Measurements from ENCODE around the gene R3HCC1L. TPM values are rescaled to one million over a fixed set of nuclear protein-coding genes. Genes with fewer than 3 reads are reported as not detected.

R3HCC1L gene
- total RNA-seq, 4 donors from 2014 or later: 9.0 to 11.6 (median 9.9) TPM

- intact Hi-C loops (cut with DNase I): no loop called here
- H3K27me3 ChIP-seq: peaks cover 0 to 62% (median 0%) of the 10 kb centered on the region in 4 donors
- WGBS: 97% methylated on average over 3 of the region's 3 CpGs
Observed at GRCh38 chr10:98090822-98091221, 43.6 kb upstream of the R3HCC1L start.

DNA sequence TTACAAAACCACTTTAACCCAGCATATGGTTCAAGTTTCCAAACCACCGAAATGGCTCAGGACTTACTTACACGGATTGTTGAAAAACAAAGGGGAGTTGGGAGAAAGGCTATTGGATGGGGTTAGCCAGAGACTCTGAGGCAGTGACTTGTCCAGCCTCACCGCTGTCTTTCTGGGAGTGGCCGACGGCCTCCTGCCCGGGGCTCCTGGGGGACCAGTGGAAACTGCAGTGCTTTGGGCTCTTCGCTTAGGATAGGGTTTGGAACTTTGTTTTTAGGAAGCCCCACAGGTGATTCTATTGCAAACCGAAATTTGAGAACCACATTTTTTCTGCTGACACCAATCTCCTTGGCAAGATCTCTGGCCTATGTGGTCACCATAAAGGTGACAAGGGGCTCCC is 38.1 kb upstream of the R3HCC1L start:
- Histone ChIP-seq H3K4me3 (no peak overlapping the region), H3K4me1 (no peaks in the 10 kb centered on the region), H3K9me3 (no peaks in the 10 kb centered on the region), H3K36me3 (no peaks in the 10 kb centered on the region), H3K27me3 (peaks cover 0 to 26% (median 0%) of the 10 kb centered on the region in 4 donors), H3K27ac (replicated peaks in 1 of 4) (no peak overlapping the region)
- DNase-seq (ENCODE audit: extremely low spot score): no peak
- 80% methylated on average over 8 of the region's 8 CpGs for WGBS
- TF ChIP-seq POLR2AphosphoS5 (IDR thresholded peaks at IDR 0.05): no peak
- TF ChIP-seq EP300 (IDR thresholded peaks at IDR 0.05): no peak
- TF ChIP-seq, protein P1, sequence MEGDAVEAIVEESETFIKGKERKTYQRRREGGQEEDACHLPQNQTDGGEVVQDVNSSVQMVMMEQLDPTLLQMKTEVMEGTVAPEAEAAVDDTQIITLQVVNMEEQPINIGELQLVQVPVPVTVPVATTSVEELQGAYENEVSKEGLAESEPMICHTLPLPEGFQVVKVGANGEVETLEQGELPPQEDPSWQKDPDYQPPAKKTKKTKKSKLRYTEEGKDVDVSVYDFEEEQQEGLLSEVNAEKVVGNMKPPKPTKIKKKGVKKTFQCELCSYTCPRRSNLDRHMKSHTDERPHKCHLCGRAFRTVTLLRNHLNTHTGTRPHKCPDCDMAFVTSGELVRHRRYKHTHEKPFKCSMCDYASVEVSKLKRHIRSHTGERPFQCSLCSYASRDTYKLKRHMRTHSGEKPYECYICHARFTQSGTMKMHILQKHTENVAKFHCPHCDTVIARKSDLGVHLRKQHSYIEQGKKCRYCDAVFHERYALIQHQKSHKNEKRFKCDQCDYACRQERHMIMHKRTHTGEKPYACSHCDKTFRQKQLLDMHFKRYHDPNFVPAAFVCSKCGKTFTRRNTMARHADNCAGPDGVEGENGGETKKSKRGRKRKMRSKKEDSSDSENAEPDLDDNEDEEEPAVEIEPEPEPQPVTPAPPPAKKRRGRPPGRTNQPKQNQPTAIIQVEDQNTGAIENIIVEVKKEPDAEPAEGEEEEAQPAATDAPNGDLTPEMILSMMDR (IDR thresholded peaks at IDR 0.05): no peak
- TF ChIP-seq POLR2A (IDR thresholded peaks at IDR 0.05; ENCODE audit: low read depth): no peak
- intact Hi-C loops (cut with DNase I): no loop called here

More at GRCh38 chr10:98090822-98091221, 43.6 kb upstream of the R3HCC1L start:
- Histone ChIP-seq H3K9me3 (no peaks in the 10 kb centered on the region), H3K27ac (replicated peaks in 1 of 4) (no peak overlapping the region), H3K4me1 (no peaks in the 10 kb centered on the region), H3K36me3 (no peaks in the 10 kb centered on the region), H3K4me3 (no peak overlapping the region)
- TF ChIP-seq POLR2A (IDR thresholded peaks at IDR 0.05; ENCODE audit: low read depth) (no peak), POLR2AphosphoS5 (IDR thresholded peaks at IDR 0.05) (no peak), EP300 (IDR thresholded peaks at IDR 0.05) (no peak)
- TF ChIP-seq, protein P1 (IDR thresholded peaks at IDR 0.05): no peak
- no peak for DNase-seq (ENCODE audit: extremely low spot score)

- H3K27me3 ChIP-seq: peaks cover 0 to 25% (median 0%) of the 10 kb centered on the region in 4 donors
- H3K27ac ChIP-seq (replicated peaks in 1 of 4): no peak overlapping the region
- no peaks in the 10 kb centered on the region for H3K4me1 ChIP-seq
- no peaks in the 10 kb centered on the region for H3K9me3 ChIP-seq
- 75% methylated on average over 10 of the region's 10 CpGs for WGBS
- TF ChIP-seq, protein P1 (IDR thresholded peaks at IDR 0.05): no peak
- TF ChIP-seq EP300 (IDR thresholded peaks at IDR 0.05) (no peak), POLR2AphosphoS5 (IDR thresholded peaks at IDR 0.05) (no peak), POLR2A (IDR thresholded peaks at IDR 0.05; ENCODE audit: low read depth) (no peak)
- H3K36me3 ChIP-seq: no peaks in the 10 kb centered on the region
- intact Hi-C loops (cut with DNase I): no loop called here
- no peak overlapping the region for H3K4me3 ChIP-seq
- no peak for DNase-seq (ENCODE audit: extremely low spot score)
Observed at GRCh38 chr10:98096731-98097130, 37.7 kb upstream of the R3HCC1L start.

DNA sequence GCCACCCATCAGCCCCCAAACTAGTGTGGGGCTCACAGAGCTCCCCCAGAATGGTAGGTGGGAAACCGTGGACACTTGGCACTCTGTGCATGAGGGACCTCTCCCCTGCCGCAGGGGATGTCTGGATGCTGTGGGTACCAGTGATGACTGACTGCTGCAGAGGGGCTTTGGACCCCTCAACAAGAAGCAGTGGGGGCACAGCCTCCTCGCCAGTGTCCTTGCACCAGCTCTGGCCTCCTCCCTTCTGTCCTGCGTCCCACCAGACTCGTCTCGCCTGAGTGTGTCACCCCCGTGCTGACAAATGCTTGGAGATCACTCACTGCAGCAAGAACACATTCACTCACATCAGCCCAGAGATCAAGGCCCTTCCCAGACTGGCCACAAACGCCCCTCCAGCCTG is 37.3 kb upstream of the R3HCC1L start:
- no peak overlapping the region for H3K4me3 ChIP-seq
- H3K27me3 ChIP-seq: peaks cover 0 to 21% (median 0%) of the 10 kb centered on the region in 4 donors
- H3K36me3 ChIP-seq: no peaks in the 10 kb centered on the region
- no peaks in the 10 kb centered on the region for H3K9me3 ChIP-seq
- intact Hi-C loops (cut with DNase I): no loop called here
- H3K4me1 ChIP-seq: no peaks in the 10 kb centered on the region
- TF ChIP-seq EP300 (IDR thresholded peaks at IDR 0.05) (no peak), POLR2AphosphoS5 (IDR thresholded peaks at IDR 0.05) (no peak), POLR2A (IDR thresholded peaks at IDR 0.05; ENCODE audit: low read depth) (no peak)
- TF ChIP-seq, protein P1 (IDR thresholded peaks at IDR 0.05): no peak
- peak; percentile 81 for DNase-seq (ENCODE audit: extremely low spot score)
- WGBS: 64% methylated on average over 8 of the region's 8 CpGs
- H3K27ac ChIP-seq (replicated peaks in 1 of 4): no peak overlapping the region

- intact Hi-C loops (cut with DNase I): no loop called here
- Histone ChIP-seq H3K27me3 (peaks cover 0 to 16% (median 0%) of the 10 kb centered on the region in 4 donors), H3K27ac (replicated peaks in 1 of 4) (no peak overlapping the region), H3K36me3 (no peaks in the 10 kb centered on the region), H3K9me3 (no peaks in the 10 kb centered on the region), H3K4me1 (no peaks in the 10 kb centered on the region), H3K4me3 (no peak overlapping the region)
- WGBS: 21% methylated on average over 6 of the region's 6 CpGs
- DNase-seq (ENCODE audit: extremely low spot score): no peak
- TF ChIP-seq, protein P1 (IDR thresholded peaks at IDR 0.05): no peak
- TF ChIP-seq POLR2A (IDR thresholded peaks at IDR 0.05; ENCODE audit: low read depth) (no peak), EP300 (IDR thresholded peaks at IDR 0.05) (no peak), POLR2AphosphoS5 (IDR thresholded peaks at IDR 0.05) (no peak)
Observed at GRCh38 chr10:98097616-98098015, 36.8 kb upstream of the R3HCC1L start.
